DND-41 (cell line): ENCODE results near the gene GLI2.

Experiments used
- EZH2 ChIP-seq: IDR thresholded peaks from 3 replicates; pipeline ENCODE4 v1.6.1; 2012; ENCODE audit warnings: borderline replicate concordance, low read depth, mild to moderate bottlenecking, moderate library complexity, low read length, inconsistent platforms; ENCODE audit not compliant: severe bottlenecking
- TF ChIP-seq, protein P1 (sequence below): IDR thresholded peaks from 2 replicates; pipeline ENCODE4 v1.5.1; 2012; ENCODE audit warnings: borderline replicate concordance, low read length, moderate library complexity, mild to moderate bottlenecking; ENCODE audit not compliant: poor library complexity, severe bottlenecking; ENCODE audit errors: extremely low read depth

DNA sequence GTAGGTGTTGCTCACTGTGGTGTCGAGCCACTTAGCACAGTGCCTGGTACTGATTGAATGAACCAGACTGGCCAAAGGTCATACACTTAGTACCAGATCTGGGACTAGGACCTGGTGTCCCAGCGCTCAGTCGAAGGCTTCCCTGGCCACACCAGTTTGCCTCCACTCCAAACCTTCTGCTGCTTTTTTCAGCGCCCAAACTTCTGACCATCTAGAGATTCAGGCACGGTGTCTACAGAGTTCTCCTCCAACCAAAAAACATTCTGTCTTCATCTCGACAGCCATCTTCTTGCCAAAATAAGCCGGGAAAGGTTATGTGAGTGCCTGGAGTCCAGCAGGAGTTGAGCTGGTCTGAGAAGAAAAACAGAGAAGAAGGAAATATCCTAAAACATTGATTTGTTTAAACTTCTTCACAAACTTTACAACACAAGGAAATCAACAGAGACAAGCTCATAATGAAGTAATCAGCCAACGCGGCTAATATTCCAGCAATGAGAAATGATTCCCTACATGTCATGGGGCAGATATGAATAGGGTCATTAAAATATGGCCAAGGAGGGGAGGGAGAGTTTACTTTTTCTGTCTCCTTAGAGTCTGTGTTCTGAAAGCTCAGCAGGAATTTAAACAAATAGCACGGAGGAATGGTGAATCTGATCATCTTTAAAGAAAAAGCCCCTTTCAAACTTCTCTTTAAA is 2.3 kb upstream of the GLI2 start:
- TF ChIP-seq, protein P1, sequence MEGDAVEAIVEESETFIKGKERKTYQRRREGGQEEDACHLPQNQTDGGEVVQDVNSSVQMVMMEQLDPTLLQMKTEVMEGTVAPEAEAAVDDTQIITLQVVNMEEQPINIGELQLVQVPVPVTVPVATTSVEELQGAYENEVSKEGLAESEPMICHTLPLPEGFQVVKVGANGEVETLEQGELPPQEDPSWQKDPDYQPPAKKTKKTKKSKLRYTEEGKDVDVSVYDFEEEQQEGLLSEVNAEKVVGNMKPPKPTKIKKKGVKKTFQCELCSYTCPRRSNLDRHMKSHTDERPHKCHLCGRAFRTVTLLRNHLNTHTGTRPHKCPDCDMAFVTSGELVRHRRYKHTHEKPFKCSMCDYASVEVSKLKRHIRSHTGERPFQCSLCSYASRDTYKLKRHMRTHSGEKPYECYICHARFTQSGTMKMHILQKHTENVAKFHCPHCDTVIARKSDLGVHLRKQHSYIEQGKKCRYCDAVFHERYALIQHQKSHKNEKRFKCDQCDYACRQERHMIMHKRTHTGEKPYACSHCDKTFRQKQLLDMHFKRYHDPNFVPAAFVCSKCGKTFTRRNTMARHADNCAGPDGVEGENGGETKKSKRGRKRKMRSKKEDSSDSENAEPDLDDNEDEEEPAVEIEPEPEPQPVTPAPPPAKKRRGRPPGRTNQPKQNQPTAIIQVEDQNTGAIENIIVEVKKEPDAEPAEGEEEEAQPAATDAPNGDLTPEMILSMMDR = no peak
- no peak for TF ChIP-seq EZH2
